ENCODE data around the gene CCDC154. TPM values are rescaled to one million over a fixed set of nuclear protein-coding genes. Genes with fewer than 3 reads are reported as not detected.

Gene CCDC154
- total and polyA plus RNA-seq, 2 donors (not counting 1 experiment from before 2014, with no cell fraction given): 12.4 to 22.9 TPM

GRCh38 chr16:1465567-1465915 is 21.2 kb upstream of the CCDC154 start:
- WGBS (ENCODE audit: insufficient coverage): 98% methylated on average over 13 of the region's 13 CpGs
- Histone ChIP-seq H3K4me3 (ENCODE audit: control extremely low read depth in 1 of 5, extremely low read depth in 1 of 5, insufficient read depth in 1 of 5, low read depth in 2 of 5, low read length in 4 of 5) (no peak overlapping the region), H3K9me3 (ENCODE audit: control extremely low read depth in 1 of 3, control insufficient read depth in 2 of 3, insufficient read depth in 1 of 3, low read length in 2 of 3) (peaks cover 0 to 3% (median 0%) of the 10 kb centered on the region in 3 donors), H3K27ac (ENCODE audit: low read length in 2 of 2) (no peak overlapping the region), H3K36me3 (replicated peaks in 1 of 2; ENCODE audit: control extremely low read depth in 1 of 2, control insufficient read depth in 1 of 2, extremely low read depth in 1 of 2, insufficient read depth in 2 of 2, low read length in 1 of 2) (peaks cover 6 to 30% of the 10 kb centered on the region in 2 experiments), H2AFZ (ENCODE audit: insufficient read depth, low read depth, low read length, poor library complexity, severe bottlenecking) (no peak overlapping the region), H3K9ac (ENCODE audit: low read length) (no peak overlapping the region), H3K4me1 (ENCODE audit: control insufficient read depth in 2 of 2, insufficient read depth in 2 of 2, low read length in 2 of 2) (peaks cover 5 to 22% of the 10 kb centered on the region in 2 donors), H3K79me2 (ENCODE audit: control insufficient read depth, insufficient read depth, low read length) (peaks cover 99% of the 10 kb centered on the region), H3K4me2 (replicated peaks; ENCODE audit: low read depth, low read length, poor library complexity, severe bottlenecking) (no peak overlapping the region), H4K20me1 (ENCODE audit: control insufficient read depth, insufficient read depth, low read length, poor library complexity, severe bottlenecking) (peaks cover 32% of the 10 kb centered on the region), H3K27me3 (replicated peaks in 1 of 4; ENCODE audit: control extremely low read depth in 1 of 4, control insufficient read depth in 3 of 4, insufficient read depth in 4 of 4, low read length in 3 of 4) (no peaks in the 10 kb centered on the region)
- TF ChIP-seq EZH2 (IDR thresholded peaks at IDR 0.05; ENCODE audit: borderline replicate concordance, insufficient read depth, low read depth, low read length, poor library complexity, severe bottlenecking): no peak
- TF ChIP-seq, protein P1, sequence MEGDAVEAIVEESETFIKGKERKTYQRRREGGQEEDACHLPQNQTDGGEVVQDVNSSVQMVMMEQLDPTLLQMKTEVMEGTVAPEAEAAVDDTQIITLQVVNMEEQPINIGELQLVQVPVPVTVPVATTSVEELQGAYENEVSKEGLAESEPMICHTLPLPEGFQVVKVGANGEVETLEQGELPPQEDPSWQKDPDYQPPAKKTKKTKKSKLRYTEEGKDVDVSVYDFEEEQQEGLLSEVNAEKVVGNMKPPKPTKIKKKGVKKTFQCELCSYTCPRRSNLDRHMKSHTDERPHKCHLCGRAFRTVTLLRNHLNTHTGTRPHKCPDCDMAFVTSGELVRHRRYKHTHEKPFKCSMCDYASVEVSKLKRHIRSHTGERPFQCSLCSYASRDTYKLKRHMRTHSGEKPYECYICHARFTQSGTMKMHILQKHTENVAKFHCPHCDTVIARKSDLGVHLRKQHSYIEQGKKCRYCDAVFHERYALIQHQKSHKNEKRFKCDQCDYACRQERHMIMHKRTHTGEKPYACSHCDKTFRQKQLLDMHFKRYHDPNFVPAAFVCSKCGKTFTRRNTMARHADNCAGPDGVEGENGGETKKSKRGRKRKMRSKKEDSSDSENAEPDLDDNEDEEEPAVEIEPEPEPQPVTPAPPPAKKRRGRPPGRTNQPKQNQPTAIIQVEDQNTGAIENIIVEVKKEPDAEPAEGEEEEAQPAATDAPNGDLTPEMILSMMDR (IDR thresholded peaks at IDR 0.05): no peak
- ChIA-PET CTCF (no interaction called here), POLR2A (no interaction called here)
- no peak for ATAC-seq (ENCODE audit: low read depth)
- H3K4me1 Mint-ChIP-seq: peaks cover 28% of the 10 kb centered on the region
- DNase-seq: no peak
- no peaks in the 10 kb centered on the region for H3K27me3 Mint-ChIP-seq
- H3K4me3 Mint-ChIP-seq: no peak overlapping the region
- H3K27ac Mint-ChIP-seq: no peak overlapping the region
- no peaks in the 10 kb centered on the region for H3K9me3 Mint-ChIP-seq (ENCODE audit: insufficient read depth)
- intact Hi-C loops (cut with micrococcal nuclease): no loop called here

- Histone ChIP-seq H3K4me3 (ENCODE audit: control extremely low read depth in 1 of 5, extremely low read depth in 1 of 5, insufficient read depth in 1 of 5, low read depth in 2 of 5, low read length in 4 of 5) (no peak overlapping the region), H3K9ac (ENCODE audit: low read length) (no peak overlapping the region), H2AFZ (ENCODE audit: insufficient read depth, low read depth, low read length, poor library complexity, severe bottlenecking) (no peak overlapping the region), H3K4me2 (replicated peaks; ENCODE audit: low read depth, low read length, poor library complexity, severe bottlenecking) (no peak overlapping the region), H3K27me3 (replicated peaks in 1 of 4; ENCODE audit: control extremely low read depth in 1 of 4, control insufficient read depth in 3 of 4, insufficient read depth in 4 of 4, low read length in 3 of 4) (no peaks in the 10 kb centered on the region), H3K79me2 (ENCODE audit: control insufficient read depth, insufficient read depth, low read length) (peaks cover 99% of the 10 kb centered on the region), H3K27ac (ENCODE audit: low read length in 2 of 2) (no peak overlapping the region), H4K20me1 (ENCODE audit: control insufficient read depth, insufficient read depth, low read length, poor library complexity, severe bottlenecking) (peaks cover 29% of the 10 kb centered on the region), H3K36me3 (replicated peaks in 1 of 2; ENCODE audit: control extremely low read depth in 1 of 2, control insufficient read depth in 1 of 2, extremely low read depth in 1 of 2, insufficient read depth in 2 of 2, low read length in 1 of 2) (peaks cover 6 to 35% of the 10 kb centered on the region in 2 experiments), H3K4me1 (ENCODE audit: control insufficient read depth in 2 of 2, insufficient read depth in 2 of 2, low read length in 2 of 2) (peaks cover 5 to 19% of the 10 kb centered on the region in 2 donors), H3K9me3 (ENCODE audit: control extremely low read depth in 1 of 3, control insufficient read depth in 2 of 3, insufficient read depth in 1 of 3, low read length in 2 of 3) (peaks cover 0 to 3% (median 0%) of the 10 kb centered on the region in 3 donors)
- WGBS (ENCODE audit: insufficient coverage): 96% methylated on average over 33 of the region's 33 CpGs
- ChIA-PET POLR2A (no interaction called here), CTCF (no interaction called here)
- intact Hi-C loops (cut with micrococcal nuclease): no loop called here
- no peak for TF ChIP-seq EZH2 (IDR thresholded peaks at IDR 0.05; ENCODE audit: borderline replicate concordance, insufficient read depth, low read depth, low read length, poor library complexity, severe bottlenecking)
- H3K27me3 Mint-ChIP-seq: no peaks in the 10 kb centered on the region
- H3K27ac Mint-ChIP-seq: no peak overlapping the region
- DNase-seq (no peak), ATAC-seq (ENCODE audit: low read depth) (no peak)
- no peaks in the 10 kb centered on the region for H3K9me3 Mint-ChIP-seq (ENCODE audit: insufficient read depth)
- H3K4me3 Mint-ChIP-seq: no peak overlapping the region
- peaks cover 26% of the 10 kb centered on the region for H3K4me1 Mint-ChIP-seq
Observed at GRCh38 chr16:1464894-1465566, 20.7 kb upstream of the CCDC154 start.
